GM20431 (cell line): ENCODE results near the gene COLGALT1.
"Not testable (repeated sequence)": the region's sequence is repeated elsewhere in the genome, so short reads cannot be mapped to it uniquely, and the experiment has no call there.

ENCODE experiments used
- in situ Hi-C: fragments of 300-500 bp; cut with MseI, MboI; formaldehyde crosslinking; loops from one replicate; pipeline ENCODE4 v1.15.0; 2020; ENCODE audit warnings: low sequenced_read_pairs; ENCODE audit not compliant: unreplicated experiment

Gene COLGALT1

GRCh38 chr19:17555929-17556813, 722 bp downstream of the COLGALT1 start:
- in situ Hi-C loops = no loop called here

- in situ Hi-C loops = no loop called here
Measured at GRCh38 chr19:17556995-17557394, 1.5 kb downstream of the COLGALT1 start.

- in situ Hi-C loops = no loop called here
Measured at GRCh38 chr19:17557466-17557865, 2.0 kb downstream of the COLGALT1 start.

- in situ Hi-C loops = no loop called here
Measured at GRCh38 chr19:17560205-17560595, 4.8 kb downstream of the COLGALT1 start.

GRCh38 chr19:17562097-17562496, 6.6 kb downstream of the COLGALT1 start:
- in situ Hi-C loops = no loop called here

GRCh38 chr19:17562561-17562960, 7.1 kb downstream of the COLGALT1 start:
- in situ Hi-C loops = no loop called here

GRCh38 chr19:17564781-17565180, 9.3 kb downstream of the COLGALT1 start:
- in situ Hi-C loops = no loop called here

GRCh38 chr19:17565611-17566010, 10.2 kb downstream of the COLGALT1 start:
- in situ Hi-C loops = no loop called here

GRCh38 chr19:17567940-17568339, 12.5 kb downstream of the COLGALT1 start:
- in situ Hi-C loops = no loop called here

- in situ Hi-C loops = not testable (repeated sequence)
Measured at GRCh38 chr19:17570291-17570690, 14.8 kb downstream of the COLGALT1 start.

GRCh38 chr19:17570791-17571190, 15.3 kb downstream of the COLGALT1 start:
- in situ Hi-C loops = no loop called here

- in situ Hi-C loops = no loop called here
Measured at GRCh38 chr19:17572638-17573037, 17.2 kb downstream of the COLGALT1 start.

GRCh38 chr19:17575871-17576757, 20.7 kb downstream of the COLGALT1 start:
- in situ Hi-C loops = no loop called here

- in situ Hi-C loops = no loop called here
Measured at GRCh38 chr19:17576758-17577456, 21.5 kb downstream of the COLGALT1 start.

GRCh38 chr19:17577457-17578097, 22.1 kb downstream of the COLGALT1 start:
- in situ Hi-C loops = no loop called here

- in situ Hi-C loops = no loop called here
Measured at GRCh38 chr19:17579661-17580244, 24.3 kb downstream of the COLGALT1 start.

GRCh38 chr19:17580470-17581144, 25.2 kb downstream of the COLGALT1 start:
- in situ Hi-C loops = no loop called here

- in situ Hi-C loops = no loop called here
Measured at GRCh38 chr19:17581211-17581874, 25.9 kb downstream of the COLGALT1 start.
